DOHH2 (cell line): Measurements from ENCODE around the gene LSS.
"Not testable (repeated sequence)": the region's sequence is repeated elsewhere in the genome, so short reads cannot be mapped to it uniquely, and the experiment has no call there.

Experiments
- H3F3A ChIP-seq: fragments of 200-600 bp; sonication (generic), shearing (Covaris generic); 2 replicates; pipeline ENCODE4 v1.6.0; 2016; ENCODE audit warnings: antibody characterized with exemption, mild to moderate bottlenecking; ENCODE audit not compliant: control insufficient read depth, insufficient read depth
- H3K27ac ChIP-seq: fragments of 200-600 bp; sonication (generic); 2 replicates; pipeline ENCODE4 v1.5.1; 2014; ENCODE audit warnings: low read depth, mild to moderate bottlenecking, low read length, moderate library complexity
- H3K27me3 ChIP-seq: fragments of 200-600 bp; sonication (generic); 2 replicates; pipeline ENCODE4 v1.6.1; 2014; ENCODE audit warnings: mild to moderate bottlenecking, low read length, mixed read lengths; ENCODE audit not compliant: control insufficient read depth
- H3K36me3 ChIP-seq: fragments of 200-600 bp; sonication (generic); 2 replicates; pipeline ENCODE4 v1.6.1; 2014; ENCODE audit warnings: mild to moderate bottlenecking, low read length, moderate library complexity, mixed read lengths; ENCODE audit not compliant: control insufficient read depth
- H3K4me1 ChIP-seq: fragments of 200-600 bp; sonication (generic); 2 replicates; pipeline ENCODE4 v1.6.1; 2014; ENCODE audit warnings: mild to moderate bottlenecking, low read length, mixed read lengths; ENCODE audit not compliant: control insufficient read depth
- H3K4me2 ChIP-seq: fragments of 200-600 bp; sonication (generic); 2 replicates; pipeline ENCODE4 v1.6.0; 2014; ENCODE audit warnings: mild to moderate bottlenecking, low read length, moderate library complexity
- H3K4me3 ChIP-seq: fragments of 200-600 bp; sonication (generic); 2 replicates; pipeline ENCODE4 v1.5.1; 2014; ENCODE audit warnings: mild to moderate bottlenecking, low read length, mixed read lengths
- H3K79me2 ChIP-seq: fragments of 200-600 bp; sonication (generic); 2 replicates; pipeline ENCODE4 v1.6.1; 2014; ENCODE audit warnings: mild to moderate bottlenecking, low read length, mixed read lengths; ENCODE audit not compliant: control insufficient read depth
- H3K9me2 ChIP-seq: fragments of 200-600 bp; sonication (generic); replicated peaks from 2 replicates; pipeline ENCODE4 v1.6.1; 2014; ENCODE audit warnings: mild to moderate bottlenecking, low read length, mixed read lengths; ENCODE audit not compliant: control insufficient read depth
- H3K9me3 ChIP-seq: fragments of 200-600 bp; sonication (generic); 2 replicates; pipeline ENCODE4 v1.6.1; 2014; ENCODE audit warnings: antibody characterized with exemption, low read length, mixed read lengths; ENCODE audit not compliant: control insufficient read depth, insufficient read depth
- H4K20me1 ChIP-seq: fragments of 200-600 bp; sonication (generic); 2 replicates; pipeline ENCODE4 v1.6.0; 2014; ENCODE audit warnings: low read depth, mild to moderate bottlenecking, antibody characterized with exemption, low read length, moderate library complexity; ENCODE audit not compliant: control insufficient read depth, insufficient read depth
- EZH2phosphoT487 ChIP-seq: fragments of 200-600 bp; sonication (generic); IDR thresholded peaks from 2 replicates; pipeline ENCODE4 v1.6.1; 2017; ENCODE audit warnings: borderline replicate concordance, mild to moderate bottlenecking, antibody characterized with exemption, low read length, moderate library complexity, mixed read lengths
- TF ChIP-seq, protein P1 (sequence below): fragments of 200-600 bp; sonication (generic); IDR thresholded peaks from one replicate; pipeline ENCODE4 v1.5.1; 2014; ENCODE audit warnings: antibody characterized with exemption, mild to moderate bottlenecking, low read depth, low read length; ENCODE audit not compliant: poor library complexity, severe bottlenecking

Gene LSS

DNA sequence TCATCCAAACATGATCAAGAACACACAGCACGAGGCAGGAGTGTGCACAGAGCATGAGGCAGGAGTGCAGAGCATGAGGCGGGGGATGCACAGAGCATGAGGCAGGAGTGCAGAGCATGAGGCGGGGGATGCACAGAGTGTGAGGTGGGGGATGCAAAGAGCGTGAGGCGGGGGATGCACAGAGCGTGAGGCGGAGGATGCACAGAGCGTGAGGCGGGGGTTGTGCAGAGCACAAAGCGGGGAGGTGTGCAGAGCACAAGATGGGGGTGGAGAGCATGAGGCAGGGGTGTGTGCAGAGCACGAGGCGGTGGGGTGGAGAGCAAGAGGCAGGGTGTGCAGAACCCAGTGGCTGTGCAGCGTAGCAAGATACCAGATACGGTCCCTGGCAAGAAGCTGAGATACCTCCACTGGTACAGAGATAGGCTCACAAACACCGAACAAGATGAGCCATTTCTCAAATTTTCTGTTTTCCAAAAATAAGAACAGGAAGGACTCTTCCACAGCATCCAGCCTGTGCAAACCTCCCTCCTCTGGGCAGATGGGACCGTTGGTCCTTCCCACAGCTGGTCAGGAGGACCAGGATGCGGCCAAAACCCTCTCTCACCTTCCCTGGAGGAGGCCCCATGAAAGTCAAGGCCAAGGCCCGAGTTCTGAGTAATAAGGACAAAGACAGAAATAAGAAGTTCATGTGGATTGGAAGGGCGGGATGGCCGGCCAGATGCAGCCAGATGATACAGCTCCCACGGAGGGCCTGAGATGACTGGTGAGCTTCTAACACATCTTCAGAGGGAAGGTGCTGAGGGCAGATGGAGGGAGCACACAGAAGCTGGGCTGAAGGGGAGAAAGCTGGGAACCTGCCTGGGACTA is 56.3 kb downstream of the LSS start:
- Histone ChIP-seq H3K4me3 (no peak overlapping the region), H3K9me2 (no peaks in the 10 kb centered on the region), H3K27me3 (peaks cover 5% of the 10 kb centered on the region; the same call in 1 of the 2 replicates), H3K4me2 (no peak overlapping the region), H3F3A (no peaks in the 10 kb centered on the region), H3K9me3 (no peaks in the 10 kb centered on the region), H4K20me1 (no peaks in the 10 kb centered on the region), H3K36me3 (no peaks in the 10 kb centered on the region), H3K4me1 (peaks cover 8% of the 10 kb centered on the region; the same call in 1 of the 2 replicates), H3K79me2 (no peaks in the 10 kb centered on the region), H3K27ac (no peak overlapping the region)
- TF ChIP-seq, protein P1, sequence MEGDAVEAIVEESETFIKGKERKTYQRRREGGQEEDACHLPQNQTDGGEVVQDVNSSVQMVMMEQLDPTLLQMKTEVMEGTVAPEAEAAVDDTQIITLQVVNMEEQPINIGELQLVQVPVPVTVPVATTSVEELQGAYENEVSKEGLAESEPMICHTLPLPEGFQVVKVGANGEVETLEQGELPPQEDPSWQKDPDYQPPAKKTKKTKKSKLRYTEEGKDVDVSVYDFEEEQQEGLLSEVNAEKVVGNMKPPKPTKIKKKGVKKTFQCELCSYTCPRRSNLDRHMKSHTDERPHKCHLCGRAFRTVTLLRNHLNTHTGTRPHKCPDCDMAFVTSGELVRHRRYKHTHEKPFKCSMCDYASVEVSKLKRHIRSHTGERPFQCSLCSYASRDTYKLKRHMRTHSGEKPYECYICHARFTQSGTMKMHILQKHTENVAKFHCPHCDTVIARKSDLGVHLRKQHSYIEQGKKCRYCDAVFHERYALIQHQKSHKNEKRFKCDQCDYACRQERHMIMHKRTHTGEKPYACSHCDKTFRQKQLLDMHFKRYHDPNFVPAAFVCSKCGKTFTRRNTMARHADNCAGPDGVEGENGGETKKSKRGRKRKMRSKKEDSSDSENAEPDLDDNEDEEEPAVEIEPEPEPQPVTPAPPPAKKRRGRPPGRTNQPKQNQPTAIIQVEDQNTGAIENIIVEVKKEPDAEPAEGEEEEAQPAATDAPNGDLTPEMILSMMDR = no peak
- TF ChIP-seq EZH2phosphoT487 = no peak

DNA sequence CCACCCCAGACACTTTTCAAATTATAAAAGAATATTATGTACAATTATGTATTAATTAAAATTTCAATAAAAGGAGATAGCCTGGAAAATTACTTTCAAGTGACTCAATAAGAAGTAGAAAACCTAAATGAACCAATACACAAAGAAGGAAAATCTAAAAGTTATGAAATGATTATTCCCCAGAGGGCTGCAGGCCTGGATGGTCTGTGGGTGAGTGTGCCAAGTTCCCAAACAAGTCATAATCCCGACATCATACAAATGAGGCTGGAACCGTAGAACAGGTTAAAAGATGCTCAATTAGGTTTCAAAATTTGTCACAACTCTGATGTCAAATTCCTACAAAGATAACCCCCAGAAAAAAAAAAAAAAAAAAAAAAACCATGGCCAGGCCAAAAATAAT is 57.0 kb downstream of the LSS start:
- H3F3A ChIP-seq = no peaks in the 10 kb centered on the region
- peaks cover 8% of the 10 kb centered on the region; the same call in 1 of the 2 replicates for H3K4me1 ChIP-seq
- no peaks in the 10 kb centered on the region for H3K79me2 ChIP-seq
- H4K20me1 ChIP-seq = no peaks in the 10 kb centered on the region
- H3K27me3 ChIP-seq = peaks cover 5% of the 10 kb centered on the region; the same call in 1 of the 2 replicates
- H3K27ac ChIP-seq = no peak overlapping the region
- no peaks in the 10 kb centered on the region for H3K9me2 ChIP-seq
- TF ChIP-seq, protein P1 = no peak
- no peak for TF ChIP-seq EZH2phosphoT487
- no peak overlapping the region for H3K4me2 ChIP-seq
- no peak overlapping the region for H3K4me3 ChIP-seq
- no peaks in the 10 kb centered on the region for H3K9me3 ChIP-seq
- no peaks in the 10 kb centered on the region for H3K36me3 ChIP-seq

DNA sequence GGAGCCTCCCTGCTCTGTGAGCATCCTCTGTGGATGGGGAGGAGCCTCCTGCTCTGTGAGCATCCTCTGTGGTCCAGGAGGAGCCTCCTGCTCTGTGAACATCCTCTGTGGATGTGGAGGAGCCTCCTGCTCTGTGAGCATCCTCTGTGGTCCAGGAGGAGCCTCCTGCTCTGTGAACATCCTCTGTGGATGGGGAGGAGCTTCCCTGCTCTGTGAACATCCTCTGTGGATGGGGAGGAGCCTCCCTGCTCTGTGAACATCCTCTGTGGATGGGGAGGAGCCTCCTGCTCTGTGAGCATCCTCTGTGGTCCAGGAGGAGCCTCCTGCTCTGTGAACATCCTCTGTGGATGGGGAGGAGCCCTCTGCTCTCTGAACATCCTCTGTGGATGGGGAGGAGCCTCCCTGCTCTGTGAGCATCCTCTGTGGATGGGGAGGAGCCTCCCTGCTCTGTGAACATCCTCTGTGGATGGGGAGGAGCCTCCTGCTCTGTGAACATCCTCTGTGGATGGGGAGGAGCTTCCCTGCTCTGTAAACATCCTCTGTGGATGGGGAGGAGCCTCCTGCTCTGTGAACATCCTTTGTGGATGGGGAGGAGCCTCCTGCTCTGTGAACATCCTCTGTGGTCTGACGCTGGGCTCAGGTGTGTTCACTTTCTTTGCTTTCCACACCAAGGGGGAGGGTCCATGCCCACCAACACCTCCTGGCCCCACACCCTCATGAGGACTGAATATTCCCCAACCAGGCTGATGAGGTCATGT is 58.0 kb downstream of the LSS start:
- not testable (repeated sequence) for H3K4me2 ChIP-seq, H4K20me1 ChIP-seq, H3K27ac ChIP-seq, H3F3A ChIP-seq, H3K4me3 ChIP-seq, H3K4me1 ChIP-seq, H3K9me3 ChIP-seq, H3K27me3 ChIP-seq, H3K36me3 ChIP-seq, H3K79me2 ChIP-seq, H3K9me2 ChIP-seq
